HepG2 (cell line): ENCODE data around the gene BTBD8. TPM values are rescaled to one million over a fixed set of nuclear protein-coding genes. Genes with fewer than 3 reads are reported as not detected.

Experiments
- FOSL2 ChIP-seq: sonication (generic); formaldehyde crosslinking; IDR thresholded peaks from 2 replicates; pipeline ENCODE4 v1.4.0; 2020; ENCODE audit warnings: missing genetic modification reagents
- GABPB1 ChIP-seq: IDR thresholded peaks from 2 replicates; pipeline ENCODE4 v1.6.1; 2016; ENCODE audit warnings: mild to moderate bottlenecking, missing genetic modification reagents, moderate library complexity, missing compliant biosample characterization
- GLI4 ChIP-seq: sonication (generic); formaldehyde crosslinking; IDR thresholded peaks from 2 replicates; pipeline ENCODE4 v1.5.1; 2020; ENCODE audit warnings: missing genetic modification reagents, mild to moderate bottlenecking, moderate library complexity, borderline replicate concordance
- GPN1 ChIP-seq: sonication (generic); formaldehyde crosslinking; IDR thresholded peaks from 2 replicates; pipeline ENCODE4 v1.5.1; 2020; ENCODE audit warnings: missing genetic modification reagents, borderline replicate concordance
- NR3C1 ChIP-seq: sonication (generic); formaldehyde crosslinking; IDR thresholded peaks from 2 replicates; pipeline ENCODE4 v1.4.0; 2020; ENCODE audit warnings: missing genetic modification reagents
- RARG ChIP-seq: sonication (generic); formaldehyde crosslinking; IDR thresholded peaks from 2 replicates; pipeline ENCODE4 v1.4.0; 2020; ENCODE audit warnings: low read depth, mild to moderate bottlenecking, missing genetic modification reagents
- RELA ChIP-seq: sonication (generic); formaldehyde crosslinking; IDR thresholded peaks from 2 replicates; pipeline ENCODE4 v1.4.0; 2020; ENCODE audit warnings: missing genetic modification reagents
- SOX6 ChIP-seq, 2 experiments: fragments of 450-650 bp in 1 of 2; sonication (generic) in 1 of 2; formaldehyde crosslinking in 1 of 2; IDR thresholded peaks; 2 replicates each; pipeline versions ENCODE4 v1.4.0 to v1.6.1; 2017 to 2020; ENCODE audit warnings: antibody characterized with exemption in 1 of 2, mild to moderate bottlenecking in 1 of 2, missing genetic modification reagents in 1 of 2
- SP5 ChIP-seq: IDR thresholded peaks from 2 replicates; pipeline ENCODE4 v1.6.1; 2016; ENCODE audit warnings: low read depth, borderline replicate concordance
- ZNF234 ChIP-seq: sonication (generic); formaldehyde crosslinking; conservative IDR thresholded peaks from 2 replicates; pipeline ENCODE4 v1.5.1; 2020; ENCODE audit warnings: mild to moderate bottlenecking, missing genetic modification reagents
- ZNF251 ChIP-seq: sonication (generic); formaldehyde crosslinking; IDR thresholded peaks from 2 replicates; pipeline ENCODE4 v1.9.0; 2021; ENCODE audit warnings: mild to moderate bottlenecking, missing genetic modification reagents
- ZNF446 ChIP-seq: sonication (generic); formaldehyde crosslinking; IDR thresholded peaks from 2 replicates; pipeline ENCODE4 v1.5.0; 2020; ENCODE audit warnings: mild to moderate bottlenecking, missing genetic modification reagents
- ZNF703 ChIP-seq: sonication (generic); formaldehyde crosslinking; IDR thresholded peaks from 2 replicates; pipeline ENCODE4 v1.5.1; 2020; ENCODE audit warnings: missing genetic modification reagents, mild to moderate bottlenecking, moderate library complexity, borderline replicate concordance
- ZNF816 ChIP-seq: sonication (generic); formaldehyde crosslinking; IDR thresholded peaks from 2 replicates; pipeline ENCODE4 v1.8.0; 2022; ENCODE audit warnings: missing genetic modification reagents, mild to moderate bottlenecking, borderline replicate concordance
- ZZZ3 ChIP-seq: sonication (generic); formaldehyde crosslinking; IDR thresholded peaks from 2 replicates; pipeline ENCODE4 v1.4.0; 2020; ENCODE audit warnings: missing genetic modification reagents, mild to moderate bottlenecking, borderline replicate concordance
- polyA plus RNA-seq, 8 experiments: library from polyadenylated mRNA; depleted of rRNA in 3 of 8; stranded (reverse) in 7 of 8; unstranded in 1 of 8; fragments of >200 nt; fragmentation: Illumina TruSeq in 4 of 8; extraction: Trizol in 4 of 8; gene quantifications; 2 replicates each; pipeline versions ENCODE4 v1.2.1 to v1.2.3, GENCODE V29; 2011 to 2016; ENCODE audit warnings: low read depth in 4 of 8, missing spikeins in 1 of 8, mixed read lengths in 1 of 8; ENCODE audit not compliant: insufficient read depth in 1 of 8
- total RNA-seq, 5 experiments: library from RNA; depleted of rRNA; stranded (reverse); fragments of >200 nt; fragmentation: Illumina TruSeq; extraction: Trizol; gene quantifications; 2 replicates each; pipeline ENCODE4 v1.2.3, GENCODE V29; 2016; ENCODE audit warnings: low read depth in 1 of 5
- TF ChIP-seq, protein P1 (sequence below), 2 experiments: sonication (generic) in 1 of 2; formaldehyde crosslinking in 1 of 2; IDR thresholded peaks; 2 replicates each; pipeline versions ENCODE4 v1.4.0 to v1.6.1; 2016 to 2020; ENCODE audit warnings: borderline replicate concordance in 1 of 2, low read depth in 1 of 2, mild to moderate bottlenecking in 1 of 2, missing genetic modification reagents in 1 of 2

BTBD8 gene
- total and polyA plus RNA-seq, 2 of the 13 experiments (the other 11 are each of a cell fraction or from before 2014, with no cell fraction given), result 0.41 to 1.8 TPM

DNA sequence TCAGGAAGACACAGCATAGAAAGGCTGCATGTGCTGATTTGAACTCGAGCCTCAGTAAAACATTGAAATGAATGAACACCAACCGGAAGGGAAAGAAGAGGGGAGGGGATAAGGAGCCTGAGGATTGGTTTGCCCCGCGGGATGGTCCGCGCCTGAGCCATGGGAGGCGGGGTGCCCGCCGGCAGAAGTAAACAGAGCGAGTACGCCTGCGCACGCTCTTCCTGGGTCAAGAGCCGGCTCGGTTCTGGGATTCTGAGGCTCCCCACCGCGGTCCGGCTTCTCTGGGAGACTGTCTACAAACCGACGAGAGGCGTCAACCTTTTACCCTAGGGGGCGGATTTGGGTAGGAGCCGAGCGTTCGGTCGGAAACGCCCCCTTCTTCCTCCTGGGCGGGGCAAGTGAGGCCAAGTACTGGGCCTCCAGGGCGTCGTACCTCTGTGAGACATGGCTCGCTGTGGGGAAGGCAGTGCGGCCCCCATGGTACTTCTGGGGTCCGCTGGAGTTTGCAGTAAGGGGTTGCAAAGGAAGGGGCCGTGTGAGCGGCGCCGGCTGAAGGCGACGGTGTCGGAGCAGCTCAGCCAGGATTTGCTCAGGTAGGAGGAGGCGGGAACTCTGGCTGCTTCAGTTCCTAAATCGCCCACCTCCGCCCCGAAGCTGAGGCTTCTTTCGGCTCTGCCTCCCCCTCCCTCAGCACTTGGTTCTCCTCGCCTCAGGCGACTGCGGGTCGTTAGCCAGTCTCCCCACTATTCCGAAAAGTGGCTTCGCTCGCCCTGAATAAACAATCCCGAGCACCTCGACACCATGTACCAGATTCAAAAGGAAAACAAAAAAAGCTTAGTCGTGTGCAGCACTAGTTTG, at the start of gene BTBD8 (continued):
- TF ChIP-seq, protein P1, sequence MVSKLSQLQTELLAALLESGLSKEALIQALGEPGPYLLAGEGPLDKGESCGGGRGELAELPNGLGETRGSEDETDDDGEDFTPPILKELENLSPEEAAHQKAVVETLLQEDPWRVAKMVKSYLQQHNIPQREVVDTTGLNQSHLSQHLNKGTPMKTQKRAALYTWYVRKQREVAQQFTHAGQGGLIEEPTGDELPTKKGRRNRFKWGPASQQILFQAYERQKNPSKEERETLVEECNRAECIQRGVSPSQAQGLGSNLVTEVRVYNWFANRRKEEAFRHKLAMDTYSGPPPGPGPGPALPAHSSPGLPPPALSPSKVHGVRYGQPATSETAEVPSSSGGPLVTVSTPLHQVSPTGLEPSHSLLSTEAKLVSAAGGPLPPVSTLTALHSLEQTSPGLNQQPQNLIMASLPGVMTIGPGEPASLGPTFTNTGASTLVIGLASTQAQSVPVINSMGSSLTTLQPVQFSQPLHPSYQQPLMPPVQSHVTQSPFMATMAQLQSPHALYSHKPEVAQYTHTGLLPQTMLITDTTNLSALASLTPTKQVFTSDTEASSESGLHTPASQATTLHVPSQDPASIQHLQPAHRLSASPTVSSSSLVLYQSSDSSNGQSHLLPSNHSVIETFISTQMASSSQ (IDR thresholded peaks at IDR 0.05; ENCODE audit: low read depth), result no peak
- TF ChIP-seq, protein P1 (CRISPR knock-in tag; IDR thresholded peaks at IDR 0.05; ENCODE audit: borderline replicate concordance), result no peak
- TF ChIP-seq FOSL2 (CRISPR knock-in tag), result no peak
- TF ChIP-seq SOX6 (IDR thresholded peaks at IDR 0.05), result no peak
- peak; percentile 21; the same call in 1 of the 2 replicates for TF ChIP-seq SOX6 (CRISPR knock-in tag; IDR thresholded peaks at IDR 0.05)
- TF ChIP-seq GLI4 (CRISPR knock-in tag), result 0 out of 2 replicates have a peak, but pooled peaks have one; percentile 27
- no peak for TF ChIP-seq ZZZ3 (CRISPR knock-in tag)
- TF ChIP-seq GABPB1 (CRISPR knock-in tag), result peak; percentile 82
- no peak for TF ChIP-seq ZNF703
- TF ChIP-seq RELA (CRISPR knock-in tag), result no peak
- TF ChIP-seq ZNF446, result 0 out of 2 replicates have a peak, but pooled peaks have one; percentile 55
- TF ChIP-seq ZNF234 (CRISPR knock-in tag), result no peak
- TF ChIP-seq ZNF816, result peak; percentile 68; the same call in 1 of the 2 replicates
- TF ChIP-seq GPN1 (CRISPR knock-in tag), result no peak
- TF ChIP-seq SP5 (CRISPR knock-in tag), result peak; percentile 55; the same call in 1 of the 2 replicates
- no peak for TF ChIP-seq NR3C1
- TF ChIP-seq ZNF251, result no peak
- no peak for TF ChIP-seq RARG (CRISPR knock-in tag)
